Measurements from ENCODE around the gene KIF26A.
"Not testable (repeated sequence)": the region's sequence is repeated elsewhere in the genome, so short reads cannot be mapped to it uniquely, and the experiment has no call there.

The KIF26A gene

DNA sequence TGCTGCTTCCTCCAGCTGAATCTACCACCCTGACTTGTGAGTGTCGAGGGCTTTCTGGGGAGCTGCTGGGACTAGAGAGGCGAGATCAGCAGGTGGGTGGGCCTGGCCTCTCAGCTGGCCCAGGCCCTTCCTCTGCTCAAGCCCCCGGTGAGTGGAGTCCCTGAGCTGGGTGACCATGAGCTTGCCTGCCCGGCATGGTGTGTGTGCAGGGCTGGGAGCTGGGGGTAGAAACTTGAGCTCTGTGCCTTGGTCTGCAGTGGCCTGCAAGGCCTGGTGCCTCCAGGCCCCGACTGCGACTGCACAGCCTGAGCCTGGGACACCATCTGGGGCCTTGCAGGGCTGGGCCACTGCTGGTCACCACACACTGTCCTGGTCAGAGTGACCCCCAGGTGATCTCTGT lies 67.4 kb downstream of the KIF26A start:
- no peak overlapping the region for H3K9ac ChIP-seq
- H3K4me2 ChIP-seq, result peak overlapping the region; percentile 59
- H3K36me3 ChIP-seq, result no peaks in the 10 kb centered on the region
- peaks cover 5% of the 10 kb centered on the region; the same call in 1 of the 2 replicates for H4K20me1 ChIP-seq
- H3K4me1 ChIP-seq, result peaks cover 64% of the 10 kb centered on the region
- TF ChIP-seq Cebpa-rat (IDR thresholded peaks at IDR 0.05), result no peak
- H3K27ac ChIP-seq, result peak overlapping the region; percentile 26; the same call in 1 of the 2 replicates
- no peaks in the 10 kb centered on the region for H3K9me3 ChIP-seq
- H3K27me3 ChIP-seq, result no peaks in the 10 kb centered on the region
- no peak overlapping the region for H3K4me3 ChIP-seq

DNA sequence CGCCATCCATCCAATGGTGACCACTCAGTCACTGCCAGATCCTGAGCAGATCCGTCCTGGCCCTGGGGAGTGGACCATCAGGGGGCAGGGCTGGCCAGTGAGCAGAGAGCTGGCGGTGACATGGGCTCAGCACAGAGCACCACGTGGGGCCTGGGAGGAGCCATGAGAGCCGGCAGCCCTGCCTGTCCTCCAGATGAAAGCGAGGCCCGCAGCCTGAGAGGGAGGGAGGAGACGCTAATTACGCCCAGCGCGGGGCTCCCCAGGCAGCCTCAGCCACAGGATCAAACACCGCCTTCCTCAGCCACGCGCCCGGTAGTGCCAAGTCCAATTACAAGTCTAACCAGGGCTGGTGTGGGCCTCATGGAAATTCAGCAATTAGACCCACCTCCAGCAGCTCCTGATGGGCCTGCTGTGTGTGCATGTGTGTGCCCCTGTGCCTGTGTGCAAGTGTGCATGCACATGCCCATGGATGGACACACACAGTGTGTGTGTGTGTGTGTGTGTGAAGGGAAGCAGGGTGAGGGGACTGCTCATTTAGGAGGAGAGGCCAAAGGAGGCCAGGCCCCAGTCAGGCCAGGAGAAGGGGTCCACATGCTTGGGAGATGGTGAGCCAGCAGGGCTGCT lies 68.0 kb downstream of the KIF26A start:
- H3K27me3 ChIP-seq, result no peaks in the 10 kb centered on the region
- no peak for TF ChIP-seq Cebpa-rat (IDR thresholded peaks at IDR 0.05)
- H3K36me3 ChIP-seq, result no peaks in the 10 kb centered on the region
- no peaks in the 10 kb centered on the region for H3K9me3 ChIP-seq
- H3K4me3 ChIP-seq, result no peak overlapping the region
- H3K4me1 ChIP-seq, result peaks cover 64% of the 10 kb centered on the region
- H3K4me2 ChIP-seq, result peak overlapping the region; percentile 59
- H4K20me1 ChIP-seq, result peaks cover 3% of the 10 kb centered on the region; the same call in 1 of the 2 replicates
- peak overlapping the region; percentile 26; the same call in 1 of the 2 replicates for H3K27ac ChIP-seq
- H3K9ac ChIP-seq, result 0 out of 2 replicates have a peak overlapping the region, but pooled peaks have one; percentile 5

DNA sequence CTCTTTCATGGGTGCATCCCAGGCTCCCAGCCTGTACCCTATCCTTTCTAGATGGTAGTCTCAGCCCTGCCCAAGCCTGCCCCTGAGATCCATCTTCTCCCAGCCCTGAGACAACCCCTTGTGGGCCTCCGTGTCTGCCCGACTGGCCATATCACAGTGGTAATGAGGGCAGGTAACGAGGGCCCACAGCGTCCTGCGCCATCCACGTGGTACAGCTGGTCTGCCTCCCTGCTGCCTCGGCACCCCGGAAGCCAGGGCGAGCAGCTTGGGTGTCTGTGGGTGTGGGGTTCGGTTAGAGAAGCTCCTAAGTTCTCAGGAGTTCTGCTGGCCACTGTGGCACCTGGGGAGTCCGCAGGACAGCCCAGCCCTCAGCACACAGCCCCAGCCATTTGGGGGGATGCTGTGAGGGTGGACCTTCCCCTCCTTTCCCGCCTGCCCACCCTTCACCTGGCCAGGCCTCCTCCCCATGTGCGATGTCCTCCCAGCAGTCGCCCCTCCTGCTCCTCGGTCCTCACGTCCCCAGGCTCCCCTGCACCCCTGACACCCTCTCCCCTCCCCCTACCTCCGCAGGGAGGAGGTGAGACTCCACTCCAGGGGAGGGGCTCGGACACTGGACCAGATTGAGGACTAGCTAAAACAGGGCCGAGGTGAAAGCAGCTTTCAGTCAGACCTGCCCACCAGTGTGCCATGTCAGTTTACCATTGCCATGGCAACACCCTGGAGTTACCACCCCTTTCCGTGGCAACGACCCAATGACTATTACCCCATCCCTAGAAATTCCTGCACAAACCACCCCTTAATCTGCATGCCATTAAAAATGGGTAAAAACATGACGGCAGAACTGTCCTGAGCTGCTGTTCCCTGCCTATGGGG lies 69.0 kb downstream of the KIF26A start:
- Histone ChIP-seq H3K27me3 (no peaks in the 10 kb centered on the region), H3K36me3 (no peaks in the 10 kb centered on the region), H3K4me3 (no peak overlapping the region), H3K4me2 (peak overlapping the region; percentile 59; the same call in 1 of the 2 replicates), H3K9ac (no peak overlapping the region), H3K9me3 (no peaks in the 10 kb centered on the region), H3K27ac (no peak overlapping the region), H3K4me1 (peaks cover 56% of the 10 kb centered on the region), H4K20me1 (no peaks in the 10 kb centered on the region)
- TF ChIP-seq Cebpa-rat (IDR thresholded peaks at IDR 0.05), result no peak

DNA sequence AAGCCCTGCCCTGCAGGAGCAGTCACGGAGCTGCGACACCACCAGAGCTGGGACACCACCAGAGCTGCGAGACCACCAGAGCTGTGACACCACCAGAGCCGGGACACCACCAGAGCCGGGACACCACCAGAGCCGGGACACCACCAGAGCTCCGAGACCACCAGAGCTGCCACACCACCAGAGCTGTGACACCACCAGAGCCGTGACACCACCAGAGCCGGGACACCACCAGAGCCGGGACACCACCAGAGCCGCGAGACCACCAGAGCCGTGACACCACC lies 69.6 kb downstream of the KIF26A start:
- H3K27ac ChIP-seq, H3K9me3 ChIP-seq, H3K27me3 ChIP-seq, H4K20me1 ChIP-seq, H3K4me2 ChIP-seq, H3K4me3 ChIP-seq, H3K36me3 ChIP-seq, H3K9ac ChIP-seq: not testable (repeated sequence)
- peaks cover 51% of the 10 kb centered on the region for H3K4me1 ChIP-seq

DNA sequence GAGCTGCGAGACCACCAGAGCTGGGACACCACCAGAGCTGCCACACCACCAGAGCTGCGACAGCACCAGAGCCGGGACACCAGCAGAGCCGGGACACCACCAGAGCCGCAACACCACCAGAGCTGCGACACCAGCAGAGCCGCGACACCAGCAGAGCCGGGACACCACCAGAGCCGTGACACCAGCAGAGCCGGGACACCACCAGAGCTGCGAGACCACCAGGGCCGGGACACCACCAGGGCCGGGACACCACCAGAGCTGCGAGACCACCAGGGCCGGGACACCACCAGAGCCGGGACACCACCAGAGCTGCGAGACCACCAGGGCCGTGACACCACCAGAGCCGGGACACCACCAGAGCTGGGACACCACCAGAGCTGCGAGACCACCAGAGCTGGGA lies 69.9 kb downstream of the KIF26A start:
- H4K20me1 ChIP-seq, H3K36me3 ChIP-seq, H3K4me2 ChIP-seq, H3K27ac ChIP-seq, H3K27me3 ChIP-seq, H3K4me3 ChIP-seq, H3K9ac ChIP-seq, H3K9me3 ChIP-seq: not testable (repeated sequence)
- H3K4me1 ChIP-seq, result peaks cover 47% of the 10 kb centered on the region

DNA sequence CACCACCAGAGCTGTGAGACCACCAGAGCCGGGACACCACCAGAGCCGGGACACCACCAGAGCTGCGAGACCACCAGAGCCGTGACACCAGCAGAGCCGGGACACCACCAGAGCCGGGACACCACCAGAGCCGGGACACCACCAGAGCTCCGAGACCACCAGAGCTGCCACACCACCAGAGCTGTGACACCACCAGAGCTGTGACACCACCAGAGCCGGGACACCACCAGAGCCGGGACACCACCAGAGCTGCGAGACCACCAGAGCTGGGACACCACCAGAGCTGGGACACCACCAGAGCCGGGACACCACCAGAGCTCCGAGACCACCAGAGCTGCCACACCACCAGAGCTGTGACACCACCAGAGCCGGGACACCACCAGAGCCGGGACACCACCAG lies 70.7 kb downstream of the KIF26A start:
- H4K20me1 ChIP-seq, H3K4me2 ChIP-seq, H3K27ac ChIP-seq, H3K9me3 ChIP-seq, H3K27me3 ChIP-seq, H3K9ac ChIP-seq, H3K4me3 ChIP-seq, H3K36me3 ChIP-seq: not testable (repeated sequence)
- peaks cover 46% of the 10 kb centered on the region for H3K4me1 ChIP-seq

DNA sequence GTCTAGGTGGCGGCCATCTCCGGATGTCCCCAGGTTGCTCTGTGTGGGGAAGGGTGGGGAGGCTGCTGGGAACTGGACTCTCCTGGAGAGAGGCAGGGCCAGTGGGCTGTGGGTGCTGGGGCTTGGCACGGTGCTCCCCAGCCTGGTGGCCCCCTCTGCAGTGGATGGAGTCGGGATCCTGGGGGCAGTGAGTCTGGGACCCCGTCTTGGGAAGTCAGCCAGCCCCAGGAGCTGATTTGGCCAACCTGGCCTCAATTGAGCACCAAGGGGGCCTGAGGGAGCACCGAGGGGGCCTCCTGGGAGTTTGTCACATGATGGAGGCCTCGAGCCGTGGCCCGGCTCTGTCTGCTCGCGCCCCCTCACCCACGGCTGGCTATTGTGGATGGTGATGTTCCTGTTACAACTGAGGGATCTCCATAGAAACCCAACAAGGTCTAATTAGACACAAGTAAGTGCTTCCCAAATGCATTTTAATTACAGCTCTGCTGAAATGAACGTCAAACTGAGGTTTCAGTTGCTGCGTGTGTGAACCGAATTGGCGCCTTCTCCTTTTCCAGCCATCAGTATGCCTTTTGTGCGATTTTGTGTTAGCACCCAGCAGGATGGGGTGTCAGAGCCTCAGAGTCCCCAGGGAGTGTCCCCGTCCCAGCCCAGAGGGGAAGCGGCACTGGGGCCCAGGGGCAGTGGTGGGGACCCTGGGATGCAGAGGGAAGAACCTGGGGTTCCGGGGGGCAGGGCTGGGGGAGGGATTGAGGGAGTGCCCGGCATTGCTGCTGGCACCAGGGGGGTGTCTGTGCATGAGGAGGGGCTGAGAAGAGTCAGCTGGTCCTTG lies 71.8 kb downstream of the KIF26A start:
- Histone ChIP-seq H3K9ac (0 out of 2 replicates have a peak overlapping the region, but pooled peaks have one; percentile 10), H3K27ac (no peak overlapping the region; the same call in 1 of the 2 replicates), H4K20me1 (no peaks in the 10 kb centered on the region), H3K4me3 (no peak overlapping the region), H3K4me2 (peak overlapping the region; percentile 59), H3K4me1 (peaks cover 40% of the 10 kb centered on the region), H3K27me3 (no peaks in the 10 kb centered on the region), H3K36me3 (no peaks in the 10 kb centered on the region), H3K9me3 (no peaks in the 10 kb centered on the region)
- no peak for TF ChIP-seq Cebpa-rat (IDR thresholded peaks at IDR 0.05)

DNA sequence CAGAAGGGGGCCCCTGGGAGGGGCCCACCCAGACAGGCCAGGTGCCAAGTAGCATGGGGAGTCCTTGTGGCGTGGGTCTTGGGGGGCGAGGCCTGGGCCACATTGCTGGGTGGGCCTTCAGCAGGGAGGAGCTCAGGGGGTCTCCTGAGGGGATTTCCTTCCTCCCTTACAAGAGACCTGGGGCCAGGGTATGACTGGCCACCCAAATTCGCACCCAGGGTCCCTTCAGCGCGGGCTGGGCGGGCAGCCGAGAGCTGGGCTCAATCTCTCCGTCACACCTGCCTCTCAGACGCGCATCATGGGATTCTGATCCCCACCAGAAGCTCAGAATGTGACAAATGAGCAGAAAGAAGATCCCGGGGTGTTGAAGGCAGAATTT lies 72.4 kb downstream of the KIF26A start:
- Histone ChIP-seq H4K20me1 (no peaks in the 10 kb centered on the region), H3K9ac (0 out of 2 replicates have a peak overlapping the region, but pooled peaks have one; percentile 10), H3K4me2 (peak overlapping the region; percentile 59), H3K27ac (no peak overlapping the region), H3K36me3 (no peaks in the 10 kb centered on the region), H3K9me3 (no peaks in the 10 kb centered on the region), H3K4me1 (peaks cover 34% of the 10 kb centered on the region), H3K27me3 (no peaks in the 10 kb centered on the region), H3K4me3 (no peak overlapping the region)
- no peak for TF ChIP-seq Cebpa-rat (IDR thresholded peaks at IDR 0.05)

DNA sequence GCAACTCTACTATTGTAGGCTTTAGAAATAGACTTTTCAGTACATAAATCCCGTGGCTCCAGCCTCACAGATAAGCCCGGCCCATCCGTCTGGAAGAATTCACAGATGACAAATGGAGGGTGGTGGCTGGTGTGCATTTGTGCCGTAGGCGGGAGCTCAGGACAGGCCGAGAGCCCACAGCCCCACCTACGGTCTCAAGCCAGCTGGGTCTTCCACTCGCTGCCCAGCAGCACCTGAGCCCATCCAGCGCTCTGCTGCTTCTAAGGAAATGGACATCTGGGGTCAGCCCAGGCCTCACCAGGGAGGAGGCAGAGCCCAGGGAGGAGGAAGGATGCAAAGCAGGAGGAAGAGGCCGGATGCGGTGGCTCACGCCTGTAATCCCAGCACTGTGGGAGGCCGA lies 72.8 kb downstream of the KIF26A start:
- H3K4me2 ChIP-seq, result peak overlapping the region; percentile 59
- H3K9ac ChIP-seq, result no peak overlapping the region
- no peaks in the 10 kb centered on the region for H3K27me3 ChIP-seq
- H3K27ac ChIP-seq, result no peak overlapping the region
- no peaks in the 10 kb centered on the region for H3K9me3 ChIP-seq
- H3K4me1 ChIP-seq, result peaks cover 34% of the 10 kb centered on the region
- H3K36me3 ChIP-seq, result no peaks in the 10 kb centered on the region
- TF ChIP-seq Cebpa-rat (IDR thresholded peaks at IDR 0.05), result no peak
- H3K4me3 ChIP-seq, result no peak overlapping the region
- H4K20me1 ChIP-seq, result no peaks in the 10 kb centered on the region

DNA sequence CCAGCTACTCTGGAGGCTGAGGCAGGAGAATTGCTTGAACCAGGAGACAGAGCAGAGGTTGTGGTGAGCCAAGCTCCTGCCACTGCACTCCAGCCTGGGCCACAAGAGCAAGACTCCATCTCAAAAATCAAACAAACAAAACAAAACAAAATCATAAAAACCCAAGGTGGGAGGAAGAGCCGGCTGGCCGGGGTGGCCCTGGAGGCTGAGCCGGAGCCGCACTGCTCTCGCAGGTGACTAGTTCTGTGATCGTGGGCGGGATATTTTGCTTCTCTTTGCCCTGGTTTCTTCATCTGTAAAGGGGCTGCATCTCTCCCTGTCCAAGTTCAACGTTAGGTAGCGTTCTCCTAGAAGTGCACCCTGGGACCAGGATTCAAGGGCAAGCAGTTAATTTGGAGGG lies 73.4 kb downstream of the KIF26A start:
- Histone ChIP-seq H3K4me3 (no peak overlapping the region), H4K20me1 (no peaks in the 10 kb centered on the region), H3K27me3 (no peaks in the 10 kb centered on the region), H3K9me3 (no peaks in the 10 kb centered on the region), H3K4me2 (no peak overlapping the region), H3K9ac (no peak overlapping the region), H3K36me3 (no peaks in the 10 kb centered on the region), H3K4me1 (peaks cover 29% of the 10 kb centered on the region), H3K27ac (no peak overlapping the region)
- TF ChIP-seq Cebpa-rat (IDR thresholded peaks at IDR 0.05), result no peak
